ENCODE data around the gene COX8A. TPM values are rescaled to one million over a fixed set of nuclear protein-coding genes. Genes with fewer than 3 reads are reported as not detected.

COX8A gene
- total and polyA plus RNA-seq, 9 of the 15 experiments (the other 6 are each of a cell fraction or from before 2014, with no cell fraction given): 274 to 1,206 (median 526) TPM

DNA sequence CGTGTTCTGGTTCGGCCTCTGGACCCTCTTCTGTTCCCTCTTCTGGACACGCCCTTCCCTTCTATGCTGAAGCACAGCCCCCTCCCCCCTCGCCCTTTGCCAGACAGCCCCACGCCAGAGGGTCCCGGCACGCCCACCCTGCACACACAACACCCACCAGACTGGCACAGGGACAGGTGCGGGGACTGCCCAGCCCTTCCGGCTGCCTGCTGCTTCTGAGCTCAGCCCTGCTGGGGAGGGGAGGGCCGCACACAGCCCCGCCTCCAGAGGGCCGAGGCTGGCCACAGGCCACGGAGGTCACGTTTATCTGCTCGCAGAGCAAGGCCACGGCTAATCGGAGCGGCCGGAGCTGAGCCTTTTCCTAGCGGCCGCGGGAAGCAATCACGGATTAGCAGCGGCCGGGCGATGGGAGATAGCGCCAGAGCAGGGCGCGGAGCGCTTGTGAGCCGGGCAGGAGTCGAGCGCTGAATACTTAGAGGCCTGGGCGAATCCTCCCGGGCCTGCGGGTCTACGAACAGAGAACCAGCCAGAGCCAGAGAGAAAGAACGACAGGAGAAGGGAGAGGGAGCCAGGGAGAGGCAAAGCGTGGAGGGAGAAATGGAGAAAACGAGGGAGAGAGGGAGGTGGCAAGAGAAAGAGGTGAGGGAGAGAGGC, 33.3 kb downstream of the COX8A start (continued):
- TF ChIP-seq, protein P1, sequence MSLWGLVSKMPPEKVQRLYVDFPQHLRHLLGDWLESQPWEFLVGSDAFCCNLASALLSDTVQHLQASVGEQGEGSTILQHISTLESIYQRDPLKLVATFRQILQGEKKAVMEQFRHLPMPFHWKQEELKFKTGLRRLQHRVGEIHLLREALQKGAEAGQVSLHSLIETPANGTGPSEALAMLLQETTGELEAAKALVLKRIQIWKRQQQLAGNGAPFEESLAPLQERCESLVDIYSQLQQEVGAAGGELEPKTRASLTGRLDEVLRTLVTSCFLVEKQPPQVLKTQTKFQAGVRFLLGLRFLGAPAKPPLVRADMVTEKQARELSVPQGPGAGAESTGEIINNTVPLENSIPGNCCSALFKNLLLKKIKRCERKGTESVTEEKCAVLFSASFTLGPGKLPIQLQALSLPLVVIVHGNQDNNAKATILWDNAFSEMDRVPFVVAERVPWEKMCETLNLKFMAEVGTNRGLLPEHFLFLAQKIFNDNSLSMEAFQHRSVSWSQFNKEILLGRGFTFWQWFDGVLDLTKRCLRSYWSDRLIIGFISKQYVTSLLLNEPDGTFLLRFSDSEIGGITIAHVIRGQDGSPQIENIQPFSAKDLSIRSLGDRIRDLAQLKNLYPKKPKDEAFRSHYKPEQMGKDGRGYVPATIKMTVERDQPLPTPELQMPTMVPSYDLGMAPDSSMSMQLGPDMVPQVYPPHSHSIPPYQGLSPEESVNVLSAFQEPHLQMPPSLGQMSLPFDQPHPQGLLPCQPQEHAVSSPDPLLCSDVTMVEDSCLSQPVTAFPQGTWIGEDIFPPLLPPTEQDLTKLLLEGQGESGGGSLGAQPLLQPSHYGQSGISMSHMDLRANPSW (CRISPR knock-in tag; IDR thresholded peaks at IDR 0.05): 0 out of 2 replicates have a peak, but pooled peaks have one; percentile 69
- peak; percentile 40 for TF ChIP-seq ZFP36 (IDR thresholded peaks at IDR 0.05; ENCODE audit: low read depth, low read length, partially characterized antibody)
- no peak for TF ChIP-seq ZNF766 (CRISPR knock-in tag; conservative IDR thresholded peaks at IDR 0.05)
- no peak for TF ChIP-seq POLR2A (conservative IDR thresholded peaks at IDR 0.05)
- peak; percentile 81 for TF ChIP-seq PML (IDR thresholded peaks at IDR 0.05; ENCODE audit: low read length)
- no peak for TF ChIP-seq TRIM28 (IDR thresholded peaks at IDR 0.05)
- no peak for TF ChIP-seq MIER1 (IDR thresholded peaks at IDR 0.05; ENCODE audit: low read depth)
- peak; percentile 95 for TF ChIP-seq HES1 (IDR thresholded peaks at IDR 0.05; ENCODE audit: low read depth)
- TF ChIP-seq BHLHE40 (IDR thresholded peaks at IDR 0.05; ENCODE audit: low read length): peak; percentile 99
- no peak for TF ChIP-seq SMARCB1 (IDR thresholded peaks at IDR 0.05; ENCODE audit: insufficient read length, low read depth)
- peak; percentile 74 for TF ChIP-seq MYNN (IDR thresholded peaks at IDR 0.05)
- TF ChIP-seq MYNN (CRISPR knock-in tag; IDR thresholded peaks at IDR 0.05): no peak
- no peak for TF ChIP-seq NCOA2 (IDR thresholded peaks at IDR 0.05; ENCODE audit: partially characterized antibody in 2 of 2)
- no peak for TF ChIP-seq CREB3L1 (IDR thresholded peaks at IDR 0.05; ENCODE audit: borderline replicate concordance, low read depth)
- peak in 1 of 2 experiments; percentile 87; a peak in 2 of 4 replicates for TF ChIP-seq MLLT1 (IDR thresholded peaks at IDR 0.05)
- no peak for TF ChIP-seq HDGF (IDR thresholded peaks at IDR 0.05)
- TF ChIP-seq RBM34 (IDR thresholded peaks at IDR 0.05; ENCODE audit: borderline replicate concordance, insufficient read depth, low read length): no peak
- peak; percentile 100 for TF ChIP-seq HMGN3 (IDR thresholded peaks at IDR 0.05; ENCODE audit: borderline replicate concordance, extremely low read depth, insufficient read length, low read depth, low read length)
- no peak; the same call in 1 of the 2 replicates for TF ChIP-seq ZBTB7A (IDR thresholded peaks at IDR 0.05; ENCODE audit: borderline replicate concordance, control insufficient read depth, low read depth, low read length)
- TF ChIP-seq, protein P2, sequence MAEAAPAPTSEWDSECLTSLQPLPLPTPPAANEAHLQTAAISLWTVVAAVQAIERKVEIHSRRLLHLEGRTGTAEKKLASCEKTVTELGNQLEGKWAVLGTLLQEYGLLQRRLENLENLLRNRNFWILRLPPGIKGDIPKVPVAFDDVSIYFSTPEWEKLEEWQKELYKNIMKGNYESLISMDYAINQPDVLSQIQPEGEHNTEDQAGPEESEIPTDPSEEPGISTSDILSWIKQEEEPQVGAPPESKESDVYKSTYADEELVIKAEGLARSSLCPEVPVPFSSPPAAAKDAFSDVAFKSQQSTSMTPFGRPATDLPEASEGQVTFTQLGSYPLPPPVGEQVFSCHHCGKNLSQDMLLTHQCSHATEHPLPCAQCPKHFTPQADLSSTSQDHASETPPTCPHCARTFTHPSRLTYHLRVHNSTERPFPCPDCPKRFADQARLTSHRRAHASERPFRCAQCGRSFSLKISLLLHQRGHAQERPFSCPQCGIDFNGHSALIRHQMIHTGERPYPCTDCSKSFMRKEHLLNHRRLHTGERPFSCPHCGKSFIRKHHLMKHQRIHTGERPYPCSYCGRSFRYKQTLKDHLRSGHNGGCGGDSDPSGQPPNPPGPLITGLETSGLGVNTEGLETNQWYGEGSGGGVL (CRISPR knock-in tag; IDR thresholded peaks at IDR 0.05): no peak
- no peak for TF ChIP-seq KHSRP (IDR thresholded peaks at IDR 0.05)
- no peak for TF ChIP-seq CSDE1 (IDR thresholded peaks at IDR 0.05)

All from K562 (cell line).